SH-SY5Y (cell line): ENCODE results near the gene RNU6-8.

Experiments
- GATA2 ChIP-seq: IDR thresholded peaks from 2 replicates; pipeline ENCODE4 v1.6.1; 2011; ENCODE audit warnings: mild to moderate bottlenecking, low read depth, low read length
- GATA3 ChIP-seq: IDR thresholded peaks from 2 replicates; pipeline ENCODE4 v1.6.1; 2011; ENCODE audit warnings: low read depth, mild to moderate bottlenecking, low read length, moderate library complexity

- TF ChIP-seq GATA3 (no peak), GATA2 (no peak)
Measured at GRCh38 chr14:32166924-32167323, 36.1 kb downstream of the RNU6-8 start.
